Measurements from ENCODE around the gene STT3B.

Gene STT3B

GRCh38 chr3:31532587-31533168 lies at the start of gene STT3B:
Gene STT3B (plus strand): TSS chr3:31532925. CDS start chr3:31532999, 74 bp downstream.
- CTCF ChIA-PET, result interaction anchor here (0.6 to 1.2 kb wide), 3 partner anchors 47 to 236 kb away, joined by 3 read pairs; no protein-coding TSS in a partner anchor
- Histone ChIP-seq H3K27ac (ENCODE audit: extremely low read depth, low read depth, low read length) (peak within 1 kb of the TSS; percentile 87), H3K4me1 (ENCODE audit: control insufficient read depth, insufficient read depth, low read length) (no peaks in the 10 kb centered on the region), H3K4me3 (ENCODE audit: low read depth, low read length) (peak within 1 kb of the TSS; percentile 95), H3K9me3 (ENCODE audit: control insufficient read depth, insufficient read depth, low read depth, low read length) (no peaks in the 10 kb centered on the region), H3K36me3 (ENCODE audit: control insufficient read depth in 2 of 2, insufficient read depth in 1 of 2, low read length in 2 of 2) (no peaks in the 10 kb centered on the region)
- POLR2A ChIA-PET, result interaction anchor here (0.6 to 1.8 kb wide), 22 partner anchors 9 to 627 kb away, joined by 3 to 19 read pairs (median 4); partner anchors contain the start of genes OSBPL10 and ZNF860
- TF ChIP-seq ZNF274 (IDR thresholded peaks at IDR 0.05; ENCODE audit: low read length), result no peak
- TF ChIP-seq ZNF274 (tag by site-specific recombination; IDR thresholded peaks at IDR 0.05; ENCODE audit: borderline replicate concordance), result no peak
- no peak for TF ChIP-seq ZNF664 (tag by site-specific recombination; IDR thresholded peaks at IDR 0.05)
- TF ChIP-seq KLF8 (tag by site-specific recombination; IDR thresholded peaks at IDR 0.05), result peak; percentile 23; the same call in 1 of the 2 replicates
- TF ChIP-seq ZBTB8A (tag by site-specific recombination; IDR thresholded peaks at IDR 0.05), result no peak
- no peak for TF ChIP-seq GFI1B (tag by site-specific recombination; IDR thresholded peaks at IDR 0.05)
- TF ChIP-seq ZNF341 (tag by site-specific recombination; IDR thresholded peaks at IDR 0.05; ENCODE audit: low read depth), result peak; percentile 88
- TF ChIP-seq, protein P1, sequence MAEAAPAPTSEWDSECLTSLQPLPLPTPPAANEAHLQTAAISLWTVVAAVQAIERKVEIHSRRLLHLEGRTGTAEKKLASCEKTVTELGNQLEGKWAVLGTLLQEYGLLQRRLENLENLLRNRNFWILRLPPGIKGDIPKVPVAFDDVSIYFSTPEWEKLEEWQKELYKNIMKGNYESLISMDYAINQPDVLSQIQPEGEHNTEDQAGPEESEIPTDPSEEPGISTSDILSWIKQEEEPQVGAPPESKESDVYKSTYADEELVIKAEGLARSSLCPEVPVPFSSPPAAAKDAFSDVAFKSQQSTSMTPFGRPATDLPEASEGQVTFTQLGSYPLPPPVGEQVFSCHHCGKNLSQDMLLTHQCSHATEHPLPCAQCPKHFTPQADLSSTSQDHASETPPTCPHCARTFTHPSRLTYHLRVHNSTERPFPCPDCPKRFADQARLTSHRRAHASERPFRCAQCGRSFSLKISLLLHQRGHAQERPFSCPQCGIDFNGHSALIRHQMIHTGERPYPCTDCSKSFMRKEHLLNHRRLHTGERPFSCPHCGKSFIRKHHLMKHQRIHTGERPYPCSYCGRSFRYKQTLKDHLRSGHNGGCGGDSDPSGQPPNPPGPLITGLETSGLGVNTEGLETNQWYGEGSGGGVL (tag by site-specific recombination; IDR thresholded peaks at IDR 0.05), result peak; percentile 54
- no peak for TF ChIP-seq ZNF747 (tag by site-specific recombination; IDR thresholded peaks at IDR 0.05)
- TF ChIP-seq ZNF777 (tag by site-specific recombination; IDR thresholded peaks at IDR 0.05; ENCODE audit: borderline replicate concordance), result no peak
- TF ChIP-seq, protein P2, sequence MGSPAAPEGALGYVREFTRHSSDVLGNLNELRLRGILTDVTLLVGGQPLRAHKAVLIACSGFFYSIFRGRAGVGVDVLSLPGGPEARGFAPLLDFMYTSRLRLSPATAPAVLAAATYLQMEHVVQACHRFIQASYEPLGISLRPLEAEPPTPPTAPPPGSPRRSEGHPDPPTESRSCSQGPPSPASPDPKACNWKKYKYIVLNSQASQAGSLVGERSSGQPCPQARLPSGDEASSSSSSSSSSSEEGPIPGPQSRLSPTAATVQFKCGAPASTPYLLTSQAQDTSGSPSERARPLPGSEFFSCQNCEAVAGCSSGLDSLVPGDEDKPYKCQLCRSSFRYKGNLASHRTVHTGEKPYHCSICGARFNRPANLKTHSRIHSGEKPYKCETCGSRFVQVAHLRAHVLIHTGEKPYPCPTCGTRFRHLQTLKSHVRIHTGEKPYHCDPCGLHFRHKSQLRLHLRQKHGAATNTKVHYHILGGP (tag by site-specific recombination; IDR thresholded peaks at IDR 0.05), result no peak
- no peak for TF ChIP-seq ZNF292 (tag by site-specific recombination; IDR thresholded peaks at IDR 0.05; ENCODE audit: borderline replicate concordance, low read depth)
- TF ChIP-seq SP3 (tag by site-specific recombination; IDR thresholded peaks at IDR 0.05), result peak; percentile 71; the same call in 1 of the 2 replicates
- peak; percentile 86 for TF ChIP-seq ZFHX2 (tag by site-specific recombination; conservative IDR thresholded peaks at IDR 0.05)
- TF ChIP-seq YY1 (tag by site-specific recombination; IDR thresholded peaks at IDR 0.05), result peak; percentile 65; the same call in 1 of the 2 replicates
- no peak for TF ChIP-seq ZNF623 (tag by site-specific recombination; IDR thresholded peaks at IDR 0.05)
- TF ChIP-seq PRDM1 (tag by site-specific recombination; IDR thresholded peaks at IDR 0.05), result no peak
- TF ChIP-seq REPIN1 (tag by site-specific recombination; IDR thresholded peaks at IDR 0.05; ENCODE audit: low read depth), result peak; percentile 28; the same call in 1 of the 2 replicates
- TF ChIP-seq ZBTB26 (tag by site-specific recombination; optimal IDR thresholded peaks at IDR 0.05), result peak; percentile 42
- no peak for TF ChIP-seq HIC1 (tag by site-specific recombination; IDR thresholded peaks at IDR 0.05)
- TF ChIP-seq ZNF677 (tag by site-specific recombination; IDR thresholded peaks at IDR 0.05), result no peak
- peak; percentile 51 for TF ChIP-seq KLF1 (tag by site-specific recombination; IDR thresholded peaks at IDR 0.05)
- no peak for TF ChIP-seq ZNF423 (tag by site-specific recombination; IDR thresholded peaks at IDR 0.05)
- no peak for TF ChIP-seq ZNF10 (tag by site-specific recombination; IDR thresholded peaks at IDR 0.05)
- TF ChIP-seq WT1 (tag by site-specific recombination; IDR thresholded peaks at IDR 0.05), result no peak
- TF ChIP-seq YY2 (tag by site-specific recombination; IDR thresholded peaks at IDR 0.05), result 0 out of 2 replicates have a peak, but pooled peaks have one; percentile 39
- TF ChIP-seq, protein P3, sequence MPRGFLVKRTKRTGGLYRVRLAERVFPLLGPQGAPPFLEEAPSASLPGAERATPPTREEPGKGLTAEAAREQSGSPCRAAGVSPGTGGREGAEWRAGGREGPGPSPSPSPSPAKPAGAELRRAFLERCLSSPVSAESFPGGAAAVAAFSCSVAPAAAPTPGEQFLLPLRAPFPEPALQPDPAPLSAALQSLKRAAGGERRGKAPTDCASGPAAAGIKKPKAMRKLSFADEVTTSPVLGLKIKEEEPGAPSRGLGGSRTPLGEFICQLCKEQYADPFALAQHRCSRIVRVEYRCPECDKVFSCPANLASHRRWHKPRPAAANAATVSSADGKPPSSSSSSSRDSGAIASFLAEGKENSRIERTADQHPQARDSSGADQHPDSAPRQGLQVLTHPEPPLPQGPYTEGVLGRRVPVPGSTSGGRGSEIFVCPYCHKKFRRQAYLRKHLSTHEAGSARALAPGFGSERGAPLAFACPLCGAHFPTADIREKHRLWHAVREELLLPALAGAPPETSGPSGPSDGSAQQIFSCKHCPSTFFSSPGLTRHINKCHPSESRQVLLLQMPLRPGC (tag by site-specific recombination; IDR thresholded peaks at IDR 0.05), result peak; percentile 36; the same call in 1 of the 2 replicates
- TF ChIP-seq ZNF791 (tag by site-specific recombination; IDR thresholded peaks at IDR 0.05), result no peak
- peak; percentile 42 for TF ChIP-seq ZNF561 (tag by site-specific recombination; IDR thresholded peaks at IDR 0.05; ENCODE audit: borderline replicate concordance)

Data from HEK293 (cell line).